Measurements from ENCODE around the gene SCYGR8. TPM values are rescaled to one million over a fixed set of nuclear protein-coding genes. Genes with fewer than 3 reads are reported as not detected.
"Not testable (repeated sequence)": the region's sequence is repeated elsewhere in the genome, so short reads cannot be mapped to it uniquely, and the experiment has no call there.

The SCYGR8 gene, protein sequence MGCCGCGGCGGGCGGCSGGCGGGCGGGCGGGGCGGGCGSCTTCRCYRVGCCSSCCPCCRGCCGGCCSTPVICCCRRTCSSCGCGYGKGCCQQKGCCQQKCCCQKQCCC
- not detected for total RNA-seq

DNA sequence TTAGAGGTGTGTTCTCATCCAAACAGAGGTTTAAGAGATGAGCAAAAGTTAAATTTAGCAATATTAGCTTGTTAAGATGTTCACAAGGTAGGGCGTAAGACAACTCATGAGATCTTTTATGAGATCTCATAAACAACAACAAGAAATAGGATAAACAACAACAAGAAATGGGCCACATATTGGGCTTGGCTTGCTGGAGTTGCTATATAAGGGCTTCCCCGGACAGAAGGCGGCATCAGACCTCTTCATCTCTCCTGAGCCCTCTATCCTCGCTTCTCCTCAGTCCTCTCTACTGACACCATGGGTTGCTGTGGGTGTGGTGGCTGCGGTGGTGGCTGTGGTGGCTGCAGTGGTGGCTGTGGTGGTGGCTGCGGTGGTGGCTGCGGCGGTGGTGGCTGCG, at the start of gene SCYGR8:
Gene SCYGR8 (plus strand): TSS at position 301 of the 400 bp plus-strand sequence. CDS start 0 bp downstream, at position 301.
- ATAC-seq = no peak
- intact Hi-C loops (cut with DNase I) = no loop called here
- no peak for DNase-seq (ENCODE audit: low spot score)

DNA sequence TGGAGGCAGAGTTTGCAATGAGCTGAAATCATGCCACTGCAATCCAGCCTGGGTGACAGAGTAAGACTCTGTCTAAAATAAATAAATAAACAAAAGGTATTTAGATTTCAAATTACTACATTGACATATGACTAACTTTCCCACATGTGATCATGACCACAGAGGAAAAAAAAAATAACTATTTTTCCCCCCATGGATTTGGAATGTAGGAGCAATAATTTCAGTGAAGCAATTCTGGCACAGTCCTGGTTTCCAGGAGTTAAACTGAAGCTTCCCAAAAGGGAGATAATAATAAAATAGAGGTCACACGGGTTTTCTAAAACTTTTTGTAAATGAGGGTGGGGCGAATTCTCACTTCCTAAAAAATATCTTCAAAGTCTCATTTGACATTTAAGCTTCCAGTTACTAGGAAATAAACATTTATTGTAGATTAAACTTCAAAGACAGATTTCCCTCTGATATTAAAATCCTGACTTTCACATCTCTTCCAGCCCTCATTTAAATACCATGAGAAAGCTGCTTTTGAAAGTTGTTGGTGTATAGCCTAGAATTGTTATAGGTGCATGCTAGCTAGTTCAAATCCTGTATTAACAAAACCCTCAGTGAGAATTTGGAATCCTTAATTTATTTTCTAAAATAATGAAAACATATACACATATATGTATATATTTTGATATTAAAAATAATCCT, 48.6 kb upstream of the SCYGR8 start:
- ATAC-seq = no peak
- intact Hi-C loops (cut with DNase I) = no loop called here

GRCh38 chr2:227701556-227701955, 44.1 kb upstream of the SCYGR8 start:
- DNase-seq (ENCODE audit: low spot score) (no peak), ATAC-seq (no peak)
- intact Hi-C loops (cut with DNase I) = no loop called here

More for the DNA sequence above, 48.6 kb upstream of the SCYGR8 start:
- DNase-seq (ENCODE audit: low spot score) = no peak

DNA sequence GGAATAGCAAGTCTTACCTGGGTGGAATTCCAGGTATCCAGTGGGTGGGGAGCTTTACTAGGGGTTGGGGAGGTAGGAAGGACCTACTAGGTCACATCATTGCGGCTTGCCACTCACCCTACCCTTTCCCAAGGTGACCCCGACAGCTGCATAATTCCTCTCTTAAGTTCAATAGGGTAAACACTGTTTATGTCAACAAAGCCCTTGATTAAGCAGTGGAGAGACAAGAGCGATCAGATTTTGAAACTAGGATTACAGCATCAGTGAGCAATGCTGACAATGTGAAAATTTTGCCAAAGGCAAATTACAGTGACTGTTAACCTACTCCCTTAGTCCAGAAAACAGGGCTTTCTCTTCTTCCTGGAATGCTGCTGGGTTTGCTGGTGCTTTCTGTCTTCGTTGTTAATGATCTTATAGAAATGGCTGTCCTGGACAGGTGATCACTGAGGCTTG, 42.4 kb upstream of the SCYGR8 start:
- intact Hi-C loops (cut with DNase I) = no loop called here
- no peak for DNase-seq (ENCODE audit: low spot score)
- peak; percentile 51 for ATAC-seq

DNA sequence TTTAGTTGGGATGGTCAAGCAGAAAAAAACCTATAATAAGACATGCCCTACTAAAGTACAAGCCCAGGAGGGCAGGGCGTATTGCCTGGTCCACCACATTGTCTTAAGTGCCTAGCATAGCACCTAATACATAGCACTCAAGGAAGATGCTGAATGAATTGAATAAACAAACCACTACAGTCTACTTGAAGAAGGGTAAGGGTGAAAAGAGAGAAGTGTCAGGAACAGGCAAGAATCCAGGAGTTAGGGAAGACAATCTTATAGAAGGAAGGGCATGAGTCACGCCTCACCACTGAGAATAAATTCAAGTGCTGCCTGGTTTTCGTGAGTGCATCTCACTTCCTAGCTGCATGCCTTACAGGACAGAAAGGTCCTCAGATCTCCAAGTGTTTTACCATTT, 41.7 kb upstream of the SCYGR8 start:
- DNase-seq (ENCODE audit: low spot score) (no peak), ATAC-seq (no peak)
- intact Hi-C loops (cut with DNase I) = no loop called here

GRCh38 chr2:227706859-227707258, 38.8 kb upstream of the SCYGR8 start:
- no peak for ATAC-seq
- intact Hi-C loops (cut with DNase I) = no loop called here
- DNase-seq (ENCODE audit: low spot score) = no peak

DNA sequence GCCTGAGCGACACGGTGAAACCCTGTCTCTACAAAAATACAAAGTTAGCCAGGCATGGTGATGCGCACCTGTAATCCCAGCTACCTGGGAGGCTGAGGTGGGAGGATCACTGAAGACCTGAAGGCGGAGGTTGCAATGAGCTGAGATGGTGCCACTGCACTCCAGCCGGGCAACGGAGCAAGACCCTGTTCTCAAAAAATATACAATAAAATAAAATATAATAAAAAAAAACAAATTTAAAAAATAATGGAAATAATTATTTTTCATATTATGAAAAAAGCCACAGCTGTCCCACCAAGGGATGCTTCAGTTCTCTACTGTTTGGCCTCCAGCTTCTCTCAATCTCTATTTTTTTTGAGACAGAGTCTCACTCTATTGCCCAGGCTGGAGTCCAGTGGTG, 38.3 kb upstream of the SCYGR8 start:
- intact Hi-C loops (cut with DNase I) = no loop called here
- ATAC-seq (no peak), DNase-seq (ENCODE audit: low spot score) (no peak)

GRCh38 chr2:227710986-227711385, 34.7 kb upstream of the SCYGR8 start:
- intact Hi-C loops (cut with DNase I) = no loop called here
- ATAC-seq (no peak), DNase-seq (ENCODE audit: low spot score) (no peak)

DNA sequence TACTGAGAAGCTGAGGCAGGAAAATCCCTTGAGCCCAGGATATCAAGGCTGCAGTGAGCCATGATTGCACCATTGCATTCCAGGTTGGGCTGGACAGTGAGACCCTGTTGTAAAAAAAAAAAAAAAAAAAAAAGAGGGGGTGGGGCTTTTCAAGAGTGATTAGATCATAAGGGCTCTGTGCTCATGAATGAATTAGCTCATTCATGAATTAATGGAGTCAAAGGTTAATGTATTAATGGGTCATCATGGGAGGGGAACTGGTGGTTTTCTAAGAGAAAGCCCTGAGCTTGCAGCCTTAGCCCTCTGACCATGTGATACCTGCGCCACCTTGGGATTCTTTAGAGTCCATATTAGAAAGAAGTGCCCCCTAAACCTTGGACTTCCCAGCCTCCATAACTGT, 32.4 kb upstream of the SCYGR8 start:
- ATAC-seq (no peak), DNase-seq (ENCODE audit: low spot score) (no peak)
- intact Hi-C loops (cut with DNase I) = no loop called here

DNA sequence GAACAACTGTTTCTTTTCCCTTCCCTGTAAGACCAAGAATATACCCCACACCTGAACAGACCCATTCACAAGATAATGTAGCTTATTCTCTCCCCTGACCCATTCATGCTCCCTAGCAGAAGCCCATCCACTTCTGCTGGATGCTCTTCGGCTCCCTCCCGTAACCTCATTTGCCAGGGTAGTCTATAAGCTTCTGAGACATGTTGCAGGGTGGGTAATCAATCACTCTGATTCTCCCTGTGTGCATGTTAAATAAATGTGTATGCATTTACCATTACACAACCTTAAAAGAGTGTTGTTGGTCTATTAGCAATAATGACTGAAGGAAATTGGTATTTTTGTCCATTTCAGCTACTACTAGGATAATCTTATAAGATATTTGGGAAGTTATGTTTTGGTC, 29.2 kb upstream of the SCYGR8 start:
- intact Hi-C loops (cut with DNase I) = no loop called here
- no peak for ATAC-seq

DNA sequence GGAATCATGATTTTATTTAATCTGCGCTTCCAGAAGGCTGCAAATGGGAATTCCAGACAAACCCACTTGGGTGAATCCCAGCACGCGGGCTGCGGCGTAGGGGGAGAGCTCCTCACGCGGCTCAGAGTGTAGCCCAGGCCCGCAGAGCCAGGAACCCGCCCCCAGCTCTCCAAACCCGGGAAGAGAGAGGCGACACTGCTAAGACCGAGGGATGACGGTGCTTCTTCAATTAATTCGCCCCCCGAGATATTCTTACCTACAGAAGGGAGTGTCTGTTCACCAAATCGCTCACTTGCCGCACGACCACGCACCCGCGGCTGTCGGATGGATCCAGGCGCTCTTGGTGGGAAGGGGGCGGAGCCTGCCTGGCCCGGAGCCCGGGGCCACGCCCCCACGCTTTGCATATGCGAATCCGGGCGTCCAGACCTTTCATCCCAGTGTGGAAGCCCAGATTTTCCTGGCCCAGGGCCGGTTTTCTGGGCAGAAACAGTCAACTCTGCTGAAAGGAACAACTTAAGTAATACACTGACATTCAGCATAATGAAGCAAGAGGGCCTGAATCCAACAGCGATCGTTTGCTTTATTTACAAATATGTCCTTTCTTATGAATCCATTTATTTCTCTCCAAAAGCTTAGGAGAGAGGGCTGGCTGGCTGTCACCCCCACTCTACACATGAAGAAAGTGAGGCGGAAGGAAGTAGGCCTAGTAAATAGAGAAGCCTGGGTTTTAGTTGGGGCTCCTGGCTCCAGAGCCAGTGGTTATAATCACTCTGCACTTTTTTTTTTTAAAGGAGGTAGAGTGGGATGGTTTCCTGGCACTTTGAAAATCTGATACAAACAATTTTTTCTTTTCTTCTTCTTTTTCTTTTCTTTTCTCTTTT, 27.8 kb upstream of the SCYGR8 start, which contains the start of gene SLC19A3:
Gene SLC19A3 (minus strand): TSS at position 342 of the 881 bp plus-strand sequence. CDS start 15,710 bp downstream, outside the sequence.
- ATAC-seq = peak; percentile 94
- peak; percentile 89 for DNase-seq (ENCODE audit: low spot score)
- intact Hi-C loops (cut with DNase I) = no loop called here

More for the DNA sequence above, 29.2 kb upstream of the SCYGR8 start:
- DNase-seq (ENCODE audit: low spot score) = no peak

DNA sequence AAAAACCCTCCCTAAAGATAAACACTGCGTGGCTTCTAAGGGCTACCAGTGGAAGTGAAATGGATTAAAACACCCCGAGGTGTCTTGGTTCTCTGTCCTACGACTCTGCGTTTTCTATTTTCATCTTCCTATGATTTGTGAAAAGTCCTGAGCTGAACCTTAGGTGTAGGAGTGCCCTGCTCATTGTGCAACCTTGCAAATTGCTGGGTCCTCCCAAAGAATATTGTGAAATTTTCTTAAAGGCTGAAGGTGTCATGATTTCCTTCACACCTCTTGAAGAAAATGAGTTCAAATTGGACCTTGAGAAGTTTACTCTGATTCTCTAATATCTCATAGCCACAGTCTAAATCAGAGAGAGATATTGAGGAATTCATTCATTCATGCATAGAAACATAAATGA, 26.1 kb upstream of the SCYGR8 start:
- DNase-seq (ENCODE audit: low spot score) (no peak), ATAC-seq (no peak)
- intact Hi-C loops (cut with DNase I) = no loop called here

GRCh38 chr2:227720680-227721079, 25.0 kb upstream of the SCYGR8 start:
- DNase-seq (ENCODE audit: low spot score) = no peak
- ATAC-seq = no peak
- intact Hi-C loops (cut with DNase I) = no loop called here

DNA sequence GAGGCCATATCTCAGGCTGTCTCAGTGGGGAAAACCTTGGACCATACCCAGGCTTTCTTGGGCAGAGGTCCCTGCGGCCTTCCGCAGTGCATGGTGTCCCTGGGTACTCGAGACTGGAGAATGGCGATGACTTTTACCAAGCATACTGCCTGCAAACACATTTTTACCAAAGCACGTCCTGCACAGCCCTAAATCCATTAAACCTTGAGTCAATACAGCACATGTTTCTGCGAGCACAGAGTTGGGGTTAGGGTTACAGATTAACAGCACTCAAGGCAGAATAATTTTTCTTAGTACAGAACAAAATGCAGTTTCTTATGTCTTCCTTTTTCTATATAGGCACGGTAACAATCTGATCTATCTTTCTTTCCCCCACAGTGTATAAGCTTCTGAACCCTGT, 22.9 kb upstream of the SCYGR8 start:
- intact Hi-C loops (cut with DNase I); DNase-seq (ENCODE audit: low spot score): not testable (repeated sequence)

GRCh38 chr2:227724394-227725039, 21.2 kb upstream of the SCYGR8 start, which contains the start of gene SCYGR6:
Gene SCYGR6, minus strand, starts transcription at chr2:227724757. Its CDS starts 0 bp downstream, at chr2:227724757.
- intact Hi-C loops (cut with DNase I) = no loop called here
- ATAC-seq (no peak), DNase-seq (ENCODE audit: low spot score) (no peak)

More for the DNA sequence above, 22.9 kb upstream of the SCYGR8 start:
- ATAC-seq = not testable (repeated sequence)

GRCh38 chr2:227728035-227728434, 17.7 kb upstream of the SCYGR8 start, which contains the start of gene SCYGR7:
Gene SCYGR7, plus strand, starts transcription at chr2:227728335. Its CDS starts 0 bp downstream, at chr2:227728335.
- ATAC-seq = no peak
- no peak for DNase-seq (ENCODE audit: low spot score)
- intact Hi-C loops (cut with DNase I) = no loop called here

- DNase-seq (ENCODE audit: low spot score) (no peak), ATAC-seq (no peak)
- intact Hi-C loops (cut with DNase I) = no loop called here
These were observed 6.3 kb upstream of the SCYGR8 start for GRCh38 chr2:227739351-227739750.

DNA sequence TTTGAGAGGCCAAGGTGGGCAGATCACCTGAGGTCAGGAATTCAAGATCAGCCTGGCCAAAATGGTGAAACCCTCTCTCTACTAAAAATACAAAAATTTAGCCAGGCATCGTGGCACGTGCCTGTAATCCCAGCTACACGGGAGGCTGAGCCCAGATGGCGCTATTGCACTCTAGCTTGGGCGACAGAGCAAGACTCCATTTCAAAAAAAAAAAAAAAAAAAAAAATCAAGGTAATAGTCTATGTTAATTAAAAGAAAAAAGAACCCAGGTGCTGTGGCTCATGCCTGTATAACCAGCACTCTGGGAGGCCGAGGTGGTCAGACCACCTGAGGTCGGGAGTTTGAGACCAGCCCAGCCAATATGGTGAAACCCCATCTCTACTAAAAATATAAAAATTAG, 5.0 kb upstream of the SCYGR8 start:
- DNase-seq (ENCODE audit: low spot score); ATAC-seq; intact Hi-C loops (cut with DNase I): not testable (repeated sequence)

GRCh38 chr2:227748079-227748478, 2.4 kb downstream of the SCYGR8 start:
- DNase-seq (ENCODE audit: low spot score) (no peak), ATAC-seq (no peak)
- intact Hi-C loops (cut with DNase I) = no loop called here

All from sciatic nerve (tissue), 2 donors.